ENCODE results near the gene KLF18. TPM values are rescaled to one million over a fixed set of nuclear protein-coding genes. Genes with fewer than 3 reads are reported as not detected.

KLF18 gene
- total RNA-seq, 1 experiment from 2014 or later = not detected

- H4K20me1 ChIP-seq (ENCODE audit: insufficient read depth) = no peaks in the 10 kb centered on the region
- H3K27ac ChIP-seq = no peak overlapping the region
- no peak for DNase-seq
- ChIA-PET POLR2A (ENCODE audit: unreplicated experiment) (no interaction called here), CTCF (no interaction called here)
- H3F3A ChIP-seq (ENCODE audit: insufficient read depth, low read depth) = no peaks in the 10 kb centered on the region
- BruUV-seq (replicated peaks) = no TSS peak
- H3K9me3 ChIP-seq (ENCODE audit: insufficient read depth, low read depth) = no peaks in the 10 kb centered on the region
- no peak overlapping the region for H3K4me3 ChIP-seq
- no peak overlapping the region for H3K4me2 ChIP-seq
- no peaks in the 10 kb centered on the region for H3K27me3 ChIP-seq (ENCODE audit: insufficient read depth, low read depth)
- no peaks in the 10 kb centered on the region for H3K79me2 ChIP-seq (ENCODE audit: low read depth)
- H3K9me2 ChIP-seq (ENCODE audit: insufficient read depth) = no peaks in the 10 kb centered on the region
- no peaks in the 10 kb centered on the region for H3K4me1 ChIP-seq (replicated peaks; ENCODE audit: insufficient read depth)
- intact Hi-C loops (cut with micrococcal nuclease; ENCODE audit: unreplicated experiment) = no loop called here
- H3K36me3 ChIP-seq (ENCODE audit: low read depth) = no peaks in the 10 kb centered on the region
- no peak for TF ChIP-seq CTCF (conservative IDR thresholded peaks at IDR 0.05)
- no peak for TF ChIP-seq EZH2 (IDR thresholded peaks at IDR 0.05; ENCODE audit: low read depth)
- H2AFZ ChIP-seq = no peak overlapping the region
These were observed 10.0 kb downstream of the KLF18 start for GRCh38 chr1:44131411-44131810.

- Histone ChIP-seq H3K27ac (no peak overlapping the region), H3K4me2 (no peak overlapping the region), H3K4me1 (replicated peaks; ENCODE audit: insufficient read depth) (no peaks in the 10 kb centered on the region), H3K9me2 (ENCODE audit: insufficient read depth) (no peaks in the 10 kb centered on the region), H3F3A (ENCODE audit: insufficient read depth, low read depth) (no peaks in the 10 kb centered on the region), H3K36me3 (ENCODE audit: low read depth) (no peaks in the 10 kb centered on the region), H3K9me3 (ENCODE audit: insufficient read depth, low read depth) (no peaks in the 10 kb centered on the region), H3K79me2 (ENCODE audit: low read depth) (no peaks in the 10 kb centered on the region), H3K27me3 (ENCODE audit: insufficient read depth, low read depth) (no peaks in the 10 kb centered on the region), H2AFZ (no peak overlapping the region), H4K20me1 (ENCODE audit: insufficient read depth) (no peaks in the 10 kb centered on the region), H3K4me3 (no peak overlapping the region)
- intact Hi-C loops (cut with micrococcal nuclease; ENCODE audit: unreplicated experiment) = no loop called here
- POLR2A ChIA-PET (ENCODE audit: unreplicated experiment) = no interaction called here
- DNase-seq = no peak
- CTCF ChIA-PET = no interaction called here
- no peak for TF ChIP-seq CTCF (conservative IDR thresholded peaks at IDR 0.05)
- TF ChIP-seq EZH2 (IDR thresholded peaks at IDR 0.05; ENCODE audit: low read depth) = no peak
- BruUV-seq (replicated peaks) = no TSS peak
These were observed 11.6 kb downstream of the KLF18 start for GRCh38 chr1:44129616-44130500.

- H3K9me3 ChIP-seq (ENCODE audit: insufficient read depth, low read depth) = no peaks in the 10 kb centered on the region
- H3K9me2 ChIP-seq (ENCODE audit: insufficient read depth) = no peaks in the 10 kb centered on the region
- no TSS peak for BruUV-seq (replicated peaks)
- no peak overlapping the region for H3K27ac ChIP-seq
- TF ChIP-seq CTCF (conservative IDR thresholded peaks at IDR 0.05) (no peak), EZH2 (IDR thresholded peaks at IDR 0.05; ENCODE audit: low read depth) (no peak)
- H3K4me1 ChIP-seq (replicated peaks; ENCODE audit: insufficient read depth) = no peaks in the 10 kb centered on the region
- intact Hi-C loops (cut with micrococcal nuclease; ENCODE audit: unreplicated experiment) = no loop called here
- H3K4me2 ChIP-seq = no peak overlapping the region
- CTCF ChIA-PET = no interaction called here
- no peak overlapping the region for H3K4me3 ChIP-seq
- H3K27me3 ChIP-seq (ENCODE audit: insufficient read depth, low read depth) = no peaks in the 10 kb centered on the region
- DNase-seq = no peak
- no peaks in the 10 kb centered on the region for H4K20me1 ChIP-seq (ENCODE audit: insufficient read depth)
- H2AFZ ChIP-seq = no peak overlapping the region
- no peaks in the 10 kb centered on the region for H3K36me3 ChIP-seq (ENCODE audit: low read depth)
- POLR2A ChIA-PET (ENCODE audit: unreplicated experiment) = no interaction called here
- no peaks in the 10 kb centered on the region for H3F3A ChIP-seq (ENCODE audit: insufficient read depth, low read depth)
- no peaks in the 10 kb centered on the region for H3K79me2 ChIP-seq (ENCODE audit: low read depth)
These were observed 21.0 kb downstream of the KLF18 start for GRCh38 chr1:44120398-44120949.

Data from PC-9 (cell line).